ENCODE results near the gene KRT3.
"Not testable (repeated sequence)": the region's sequence is repeated elsewhere in the genome, so short reads cannot be mapped to it uniquely, and the experiment has no call there.

KRT3 gene

DNA sequence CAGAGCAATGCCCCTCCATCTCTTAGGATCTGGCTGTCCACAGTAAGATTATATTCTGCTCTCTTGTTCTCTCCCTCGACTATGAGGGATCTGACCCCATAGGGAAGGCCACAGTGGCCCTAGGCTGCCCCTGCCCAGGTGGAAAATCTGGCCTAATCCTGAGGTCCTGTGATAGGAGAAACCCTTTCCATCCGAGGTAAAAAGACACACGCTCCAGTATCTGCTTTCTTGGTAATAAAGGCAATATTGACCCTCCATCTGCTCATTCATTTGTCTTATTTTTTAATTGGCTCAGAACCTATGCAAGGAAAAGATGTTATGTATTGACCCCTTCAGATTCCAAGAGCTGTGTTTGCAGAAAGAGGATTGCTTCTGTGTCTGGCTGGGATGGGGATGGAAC lies 28.5 kb downstream of the KRT3 start:
- intact Hi-C loops (cut with DNase I) = no loop called here
- DNase-seq = no peak

GRCh38 chr12:52767020-52767379 lies 28.9 kb downstream of the KRT3 start:
- DNase-seq = no peak
- intact Hi-C loops (cut with DNase I) = no loop called here

- intact Hi-C loops (cut with DNase I) = no loop called here
- no peak for DNase-seq
These were observed 29.4 kb downstream of the KRT3 start for GRCh38 chr12:52766351-52767019.

GRCh38 chr12:52765702-52766101 lies 30.2 kb downstream of the KRT3 start:
- DNase-seq = no peak
- intact Hi-C loops (cut with DNase I) = no loop called here

- no peak for DNase-seq
- intact Hi-C loops (cut with DNase I) = no loop called here
These were observed 31.9 kb downstream of the KRT3 start for GRCh38 chr12:52763991-52764390.

- intact Hi-C loops (cut with DNase I) = no loop called here
These were observed 32.8 kb downstream of the KRT3 start for GRCh38 chr12:52763036-52763659.

DNA sequence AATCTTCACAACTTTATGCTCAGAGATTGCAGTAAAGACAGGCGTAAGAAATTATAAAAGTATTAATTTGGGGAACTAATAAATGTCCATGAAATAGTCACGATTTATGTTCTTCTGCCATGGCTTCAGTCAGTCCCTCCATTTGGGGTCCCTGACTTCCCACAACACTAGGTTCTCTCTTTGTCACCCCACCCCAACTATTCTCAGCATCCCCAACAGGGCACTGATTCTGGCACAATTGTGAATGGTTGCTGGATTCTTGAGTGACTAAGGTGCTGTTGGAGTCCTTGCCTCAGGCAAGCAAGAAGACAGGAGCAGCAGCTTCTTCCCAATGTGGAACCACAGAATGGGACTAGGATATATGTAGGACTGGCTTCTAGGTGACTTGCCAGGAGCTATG lies 34.1 kb downstream of the KRT3 start:
- intact Hi-C loops (cut with DNase I) = no loop called here

More at GRCh38 chr12:52763036-52763659, 32.8 kb downstream of the KRT3 start:
- no peak for DNase-seq

DNA sequence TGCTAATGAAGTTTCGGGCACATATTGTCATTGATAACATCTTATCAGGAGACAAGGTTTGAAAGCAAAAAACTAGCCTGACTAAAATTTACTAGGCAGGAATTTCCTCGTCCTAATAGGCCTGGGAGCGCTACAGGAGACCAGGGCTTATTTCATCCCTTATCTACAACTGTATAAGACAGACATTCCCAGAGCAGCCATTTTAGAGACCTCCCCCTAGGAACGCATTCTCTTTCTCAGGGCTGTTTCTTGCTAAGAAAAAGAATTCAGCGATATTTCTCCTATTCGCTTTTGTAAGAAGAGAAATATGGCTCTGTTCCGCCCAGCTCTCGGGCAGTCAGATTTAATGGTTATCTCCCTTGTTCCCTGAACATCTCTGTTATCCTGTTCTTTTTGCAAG lies 34.7 kb downstream of the KRT3 start:
- intact Hi-C loops (cut with DNase I); DNase-seq: not testable (repeated sequence)

More for the DNA sequence above, 34.1 kb downstream of the KRT3 start:
- no peak for DNase-seq

- intact Hi-C loops (cut with DNase I) = no loop called here
These were observed 35.3 kb downstream of the KRT3 start for GRCh38 chr12:52760623-52761022.

DNA sequence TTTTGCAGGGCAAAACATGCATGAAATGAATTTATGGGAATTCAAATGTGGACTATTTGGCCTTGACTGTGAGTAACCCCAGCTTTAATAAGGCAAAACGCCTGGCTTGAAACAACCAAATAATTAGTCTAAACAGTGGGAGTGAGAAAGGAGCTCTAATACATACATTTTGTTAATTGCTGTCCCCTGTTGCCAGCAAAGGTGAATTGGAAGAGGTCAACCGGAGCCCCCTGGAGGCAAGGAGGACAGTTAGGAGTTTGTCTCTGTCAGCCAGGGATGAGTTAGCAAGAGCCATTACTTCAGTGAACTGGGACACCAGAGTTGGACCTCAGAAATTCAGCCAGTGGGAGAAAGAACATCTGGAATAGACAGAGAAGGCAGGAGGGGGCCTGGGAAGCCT lies 36.2 kb downstream of the KRT3 start:
- intact Hi-C loops (cut with DNase I) = no loop called here
- DNase-seq = no peak

More at GRCh38 chr12:52760623-52761022, 35.3 kb downstream of the KRT3 start:
- DNase-seq = no peak

GRCh38 chr12:52759218-52759617 lies 36.7 kb downstream of the KRT3 start:
- DNase-seq = no peak
- intact Hi-C loops (cut with DNase I) = no loop called here

- DNase-seq = no peak
- intact Hi-C loops (cut with DNase I) = no loop called here
These were observed 38.3 kb downstream of the KRT3 start for GRCh38 chr12:52757449-52758176.

DNA sequence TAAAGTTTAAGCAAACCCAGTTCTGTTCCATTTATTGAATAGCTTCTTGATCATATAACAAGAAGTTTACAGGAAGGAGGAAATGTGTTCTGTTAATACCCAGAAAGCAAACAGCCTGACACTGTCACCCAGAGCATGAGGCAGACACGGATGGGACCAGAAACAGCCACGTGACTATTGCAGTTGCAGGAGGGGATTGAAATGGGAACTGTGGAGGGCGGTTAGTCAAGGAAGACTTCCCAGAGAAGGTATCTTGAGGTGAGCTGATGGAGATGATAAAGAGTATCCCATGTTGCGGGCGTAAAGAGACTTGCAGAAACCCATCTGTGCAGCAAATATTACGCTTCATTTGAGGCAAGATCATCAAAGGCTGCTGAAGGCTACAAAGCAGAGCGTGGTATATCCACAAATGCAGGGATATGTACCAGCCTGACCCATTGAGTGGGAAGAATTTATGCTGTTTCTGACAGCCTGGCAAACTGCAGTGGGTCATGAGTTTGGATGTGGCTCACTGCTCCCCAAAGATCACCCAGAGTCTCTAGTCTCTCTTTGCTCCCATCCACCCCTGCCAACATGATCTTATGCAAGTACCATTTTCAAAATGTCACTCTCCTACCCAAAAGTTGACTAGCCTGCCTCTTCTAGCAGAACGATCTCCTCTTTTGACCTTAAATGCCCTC lies 39.5 kb downstream of the KRT3 start:
- no peak for DNase-seq
- intact Hi-C loops (cut with DNase I) = no loop called here

DNA sequence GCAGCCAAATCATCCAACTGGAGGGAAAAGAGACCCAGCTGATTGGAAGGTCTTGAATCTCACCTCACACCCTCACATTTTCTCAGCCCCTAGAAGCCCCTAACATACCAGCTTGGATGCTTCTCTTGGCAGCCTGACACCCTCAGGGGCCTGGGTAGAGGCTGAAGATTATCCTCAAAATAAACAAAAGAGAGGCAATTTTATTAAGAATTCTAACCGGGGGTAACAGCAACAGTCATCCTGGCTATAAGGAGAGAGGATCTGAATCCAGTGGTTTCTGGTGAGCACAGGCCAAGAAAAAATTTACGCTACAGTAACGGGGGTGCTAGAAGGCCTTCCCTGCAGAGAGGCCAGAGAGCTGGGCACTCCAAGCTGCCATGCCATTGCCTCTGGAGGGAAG lies 40.4 kb downstream of the KRT3 start:
- intact Hi-C loops (cut with DNase I) = no loop called here
- DNase-seq = no peak

GRCh38 chr12:52754135-52754534 lies 41.8 kb downstream of the KRT3 start:
- no peak for DNase-seq
- intact Hi-C loops (cut with DNase I) = no loop called here

DNA sequence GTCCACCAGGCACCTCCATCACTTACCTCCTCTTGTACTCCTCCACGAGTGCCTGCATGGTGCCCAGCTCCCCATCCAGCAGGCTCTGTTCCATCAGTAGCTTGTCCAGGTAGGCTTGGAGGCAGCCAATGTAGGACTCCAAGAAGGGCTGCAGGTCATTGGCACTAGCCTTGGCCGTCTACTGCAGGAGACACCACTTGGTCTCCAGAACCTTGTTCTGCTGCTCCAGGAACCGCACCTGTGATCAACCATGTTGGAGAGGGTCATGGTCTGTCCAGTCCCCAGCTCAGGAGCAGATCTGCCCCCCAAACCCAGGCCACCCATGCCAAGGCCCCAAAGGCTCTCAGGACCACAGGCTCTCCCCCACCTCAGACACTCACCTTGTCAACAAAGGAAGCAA lies 42.6 kb downstream of the KRT3 start:
- intact Hi-C loops (cut with DNase I) = no loop called here
- no peak for DNase-seq

DNA sequence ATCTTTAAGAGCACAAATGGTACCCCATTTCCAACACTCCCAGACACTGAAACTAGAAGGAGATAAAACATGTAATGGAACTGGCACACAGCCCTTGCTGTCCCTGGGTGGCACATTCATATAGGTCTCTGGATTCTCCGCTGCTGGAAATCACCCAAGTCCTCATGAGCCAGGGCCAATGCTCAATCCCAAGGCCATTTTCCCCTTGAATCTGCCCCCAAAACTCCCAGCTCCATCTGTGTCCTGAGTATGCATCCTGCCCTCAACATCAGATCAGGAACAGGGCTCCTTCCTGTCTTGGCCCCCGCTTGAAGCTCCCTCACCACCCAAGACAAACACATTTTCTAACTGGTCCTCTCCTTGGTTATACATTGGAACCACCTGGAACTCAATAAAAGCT lies 43.4 kb downstream of the KRT3 start:
- intact Hi-C loops (cut with DNase I) = no loop called here
- no peak for DNase-seq

DNA sequence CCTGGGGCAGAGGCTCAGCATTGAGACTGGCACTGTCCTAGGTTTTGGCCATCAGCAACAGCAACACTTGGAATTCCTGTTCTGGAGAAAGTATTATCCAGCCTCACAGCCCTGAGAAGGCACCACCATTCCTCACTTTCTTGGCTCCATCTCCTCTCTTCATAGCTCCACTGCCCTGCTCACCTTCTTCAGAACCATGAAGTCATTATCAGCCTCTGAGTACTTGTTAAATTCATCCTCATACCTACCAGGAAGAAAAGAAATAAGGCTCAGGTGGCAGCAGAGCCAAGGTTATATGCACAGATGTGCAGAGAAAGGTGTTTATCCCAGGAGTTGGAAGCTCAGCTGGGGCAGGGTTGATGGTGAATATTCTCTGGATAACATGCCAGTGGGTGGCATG lies 44.1 kb downstream of the KRT3 start:
- DNase-seq = no peak
- intact Hi-C loops (cut with DNase I) = no loop called here

- DNase-seq; intact Hi-C loops (cut with DNase I): not testable (repeated sequence)
These were observed 45.4 kb downstream of the KRT3 start for GRCh38 chr12:52750532-52750931.

DNA sequence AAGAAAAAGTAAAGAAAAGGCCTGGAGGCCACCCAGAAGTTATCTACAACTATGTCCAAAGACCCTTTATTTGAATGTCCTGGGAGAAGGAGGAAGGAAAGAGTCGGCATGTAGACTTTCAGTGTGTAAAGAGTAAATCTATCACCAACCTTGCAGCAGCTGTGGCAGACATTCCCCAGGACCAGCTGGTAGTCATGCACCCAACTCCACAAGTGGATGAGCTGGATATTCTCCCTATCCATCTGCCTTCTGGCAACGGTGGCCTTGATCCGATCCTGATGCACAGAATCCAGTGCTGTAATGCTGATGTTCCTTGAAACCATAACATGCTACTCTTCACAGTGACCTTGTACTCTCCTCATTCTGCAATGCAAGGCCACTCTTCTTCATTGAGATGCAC lies 46.1 kb downstream of the KRT3 start:
- intact Hi-C loops (cut with DNase I) = no loop called here
- no peak for DNase-seq

DNA sequence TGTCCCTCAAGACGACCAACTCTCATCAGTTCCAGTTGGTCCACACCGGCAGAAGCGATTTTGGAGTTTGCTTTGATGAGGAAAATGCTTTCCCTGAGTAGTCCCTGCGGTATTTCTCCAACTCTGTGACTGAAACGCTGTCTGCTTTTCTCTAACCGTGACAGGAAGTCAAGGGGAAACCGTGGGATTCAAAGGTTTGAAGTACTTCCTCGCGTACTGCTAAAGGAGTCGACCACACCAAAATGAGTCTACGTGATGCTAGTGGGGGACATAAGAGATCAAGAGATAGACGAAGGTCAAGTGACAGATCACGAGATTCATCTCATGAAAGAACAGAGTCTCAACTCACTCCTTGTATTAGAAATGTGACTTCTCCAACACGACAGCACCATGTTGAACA lies 47.3 kb downstream of the KRT3 start:
- DNase-seq = no peak
- intact Hi-C loops (cut with DNase I) = no loop called here
